GM21515 (cell line): ENCODE measurements around the gene PDE4D.
"Not testable (repeated sequence)": the region's sequence is repeated elsewhere in the genome, so short reads cannot be mapped to it uniquely, and the experiment has no call there.

Experiments
- ATAC-seq: cut with Tn5 transposase; IDR thresholded peaks from one replicate; pipeline ENCODE4 v1.9.1; 2021; ENCODE audit not compliant: unreplicated experiment

Gene PDE4D

DNA sequence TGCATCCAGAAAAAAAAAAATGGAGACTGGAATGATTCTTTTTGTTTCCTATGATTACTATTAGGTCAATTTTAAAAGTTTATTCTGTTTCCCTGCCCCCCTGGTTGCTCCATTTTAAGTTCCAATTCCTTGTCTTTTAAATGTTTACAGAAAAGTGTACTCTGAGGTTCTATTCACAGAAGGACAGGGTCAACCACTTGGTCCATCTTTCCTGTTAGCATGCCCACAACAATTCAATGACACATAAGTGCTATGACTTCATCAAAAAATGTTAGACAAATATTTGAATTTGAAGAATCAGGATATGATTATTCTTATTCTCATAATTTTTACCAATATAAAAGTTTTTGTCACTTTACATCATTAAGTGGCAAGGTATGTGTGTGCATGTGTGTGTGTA lies 123.7 kb downstream of the PDE4D start:
- no peak for ATAC-seq

DNA sequence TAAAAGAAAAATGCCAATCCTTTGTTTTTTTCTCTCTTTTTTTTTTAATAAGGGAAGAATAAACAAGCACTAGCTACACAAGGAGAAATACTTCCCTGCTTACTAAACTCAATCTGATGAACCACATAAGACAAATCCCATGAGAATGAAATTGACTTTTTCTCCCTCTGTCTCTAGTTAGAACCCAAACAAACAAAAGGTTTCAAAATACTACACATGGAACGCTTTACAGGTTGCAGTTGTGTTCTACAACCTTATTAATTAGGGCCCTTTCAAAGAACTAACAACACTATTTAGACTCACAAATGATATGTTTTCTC lies 124.5 kb downstream of the PDE4D start:
- ATAC-seq, result no peak

DNA sequence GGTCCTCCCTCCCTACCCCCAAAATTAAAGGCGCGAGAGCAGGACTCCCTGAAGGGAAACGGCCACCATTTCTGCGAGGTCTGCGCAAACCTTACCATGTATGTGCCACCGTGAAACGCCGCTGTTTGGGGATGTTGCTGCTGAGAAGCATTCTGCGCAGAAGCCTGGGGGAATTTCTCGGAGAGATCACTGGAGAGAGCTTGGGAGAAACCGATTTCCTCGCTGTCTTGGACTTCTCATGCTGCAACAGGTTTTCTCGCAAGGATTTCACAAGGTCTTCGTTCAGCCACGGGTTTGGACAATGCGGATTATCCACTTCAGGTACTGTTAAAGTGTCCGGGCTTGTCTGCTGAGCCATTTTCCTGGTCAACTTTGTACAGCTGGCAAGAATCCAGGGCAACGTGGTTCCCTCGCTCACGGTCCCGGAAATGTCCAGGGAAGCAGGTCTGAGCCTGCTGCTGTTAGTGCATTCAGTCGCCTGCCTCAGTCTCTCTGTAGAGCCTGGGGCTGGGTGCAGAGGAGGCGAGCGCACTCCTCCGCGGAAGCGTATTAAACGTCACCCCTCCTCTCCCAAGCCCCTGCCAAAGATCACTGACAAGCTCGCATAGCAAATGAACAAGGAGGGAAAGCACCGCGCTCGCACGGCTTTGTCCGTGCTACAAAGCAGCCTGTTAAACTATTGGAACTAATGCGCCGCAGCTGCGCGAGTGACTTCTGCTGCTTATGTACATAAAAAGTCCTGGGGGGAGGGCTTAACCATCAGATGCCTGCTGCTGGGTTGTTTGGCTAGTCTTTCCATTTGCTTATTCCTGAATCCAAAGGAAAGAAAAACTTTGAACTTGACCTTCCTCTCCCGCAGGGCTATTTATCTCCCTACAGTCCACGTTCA lies 125.1 kb downstream of the PDE4D start:
- ATAC-seq, result peak; percentile 56

DNA sequence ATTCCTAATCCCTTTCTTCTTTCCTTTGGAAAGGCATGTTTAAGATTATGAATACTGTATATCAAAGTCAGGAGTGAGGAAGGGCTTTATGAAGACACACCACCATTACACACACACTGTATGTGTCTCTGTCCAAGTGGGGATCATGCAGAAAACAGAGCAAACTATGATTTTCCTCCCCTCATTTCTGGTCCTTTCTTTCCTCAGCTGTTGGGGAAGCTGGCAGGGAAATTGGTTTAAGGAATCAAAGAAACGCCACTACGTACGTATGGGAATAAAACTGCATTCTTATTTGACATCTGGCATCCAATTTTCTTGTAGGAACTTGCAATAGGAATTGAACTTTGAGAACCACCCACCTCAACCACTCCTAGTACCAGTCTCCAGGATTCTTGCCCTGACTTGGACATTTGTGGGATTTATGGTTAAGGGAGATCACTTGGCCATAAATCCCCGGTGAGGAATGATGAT lies 125.8 kb downstream of the PDE4D start:
- ATAC-seq, result no peak

DNA sequence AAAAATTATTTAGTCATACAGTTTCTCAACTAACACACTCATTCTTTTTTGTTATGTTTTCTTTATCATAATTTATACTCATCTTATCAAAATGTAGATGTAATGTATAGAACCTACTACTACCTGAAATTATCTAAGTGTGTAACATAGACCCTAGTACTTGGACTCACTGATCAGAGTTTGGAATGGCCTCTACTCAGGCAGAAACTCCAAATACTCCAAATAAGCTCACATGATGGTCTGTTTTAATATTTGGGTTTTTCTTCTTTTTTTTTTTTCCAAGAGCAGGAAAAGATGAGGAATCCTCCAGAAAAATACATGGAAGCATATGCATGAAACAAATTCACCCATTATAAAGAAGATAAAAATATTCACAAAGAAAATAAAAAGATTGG lies 126.3 kb downstream of the PDE4D start:
- ATAC-seq, result no peak

DNA sequence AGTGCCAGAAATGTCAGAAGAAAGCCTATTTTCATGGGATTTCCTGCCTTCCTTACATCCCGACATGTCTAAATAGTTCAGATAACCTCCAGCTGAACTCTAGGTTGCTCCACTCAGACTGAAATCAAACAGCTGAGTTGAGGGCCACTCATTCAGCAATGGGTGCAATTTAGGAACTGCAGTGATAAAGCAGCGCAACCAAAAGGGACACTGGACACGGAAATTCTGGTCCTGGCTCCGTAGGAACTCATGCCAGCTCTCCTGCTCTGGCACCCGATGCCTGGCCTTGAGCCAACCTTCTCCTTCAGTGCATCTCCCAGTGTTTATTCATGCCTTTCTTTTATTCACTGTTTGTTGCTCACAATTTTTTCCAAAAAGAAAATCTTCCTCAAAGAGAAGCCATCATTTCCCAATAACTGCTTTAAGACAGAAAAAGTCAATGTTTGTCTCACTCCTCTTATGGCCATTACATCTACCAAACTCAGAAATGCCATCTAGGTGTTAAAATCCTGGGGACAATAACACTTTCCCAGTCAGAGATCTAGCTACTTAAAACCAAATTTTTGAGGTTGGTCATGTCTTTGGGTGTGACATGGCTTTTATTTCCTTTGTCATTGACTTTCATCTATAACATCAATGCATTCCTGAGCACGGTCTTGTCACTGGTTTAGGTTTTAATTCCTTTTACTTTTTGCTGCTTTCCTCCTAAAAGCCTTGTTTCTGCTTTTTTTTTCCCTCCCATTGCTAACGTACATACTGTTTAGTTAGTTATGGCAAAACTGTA lies 126.9 kb downstream of the PDE4D start:
- no peak for ATAC-seq

DNA sequence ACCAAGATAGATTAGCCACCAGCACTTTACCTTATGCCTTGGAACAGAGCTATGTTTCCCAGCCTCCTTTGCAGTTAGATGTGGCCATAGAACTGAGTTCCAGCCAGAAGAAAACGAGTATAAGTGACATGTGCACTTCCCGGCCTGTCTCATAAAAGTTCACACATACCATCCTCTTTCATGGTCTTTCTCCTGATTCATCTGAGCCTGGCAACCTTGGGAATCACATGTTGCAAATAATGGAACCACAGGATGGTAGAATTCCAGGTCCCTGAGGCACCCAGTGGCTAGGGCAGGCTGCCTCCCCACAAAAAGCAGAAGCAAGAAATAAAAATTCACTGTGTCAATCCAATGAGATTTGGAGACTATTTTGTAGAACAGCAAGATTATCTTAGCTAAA lies 128.1 kb downstream of the PDE4D start:
- no peak for ATAC-seq

DNA sequence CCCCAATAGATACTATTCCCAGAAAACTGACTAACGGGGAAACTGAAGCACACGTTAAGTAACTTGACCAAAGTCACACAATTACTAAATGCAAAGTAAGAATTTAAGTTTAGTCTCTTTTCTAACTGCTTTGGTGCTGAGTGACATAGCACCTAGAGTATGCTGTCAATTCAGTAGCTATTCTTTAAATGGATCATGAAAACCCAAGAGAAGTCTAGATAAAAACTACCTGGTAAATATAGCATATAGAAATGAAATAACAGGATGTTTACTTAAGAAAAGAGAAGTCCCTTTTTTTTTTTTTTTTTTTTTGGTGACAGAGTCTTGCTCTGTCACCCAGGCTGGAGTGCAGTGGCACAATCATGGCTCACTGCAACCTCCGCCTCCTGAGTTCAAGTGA lies 129.2 kb downstream of the PDE4D start:
- no peak for ATAC-seq

DNA sequence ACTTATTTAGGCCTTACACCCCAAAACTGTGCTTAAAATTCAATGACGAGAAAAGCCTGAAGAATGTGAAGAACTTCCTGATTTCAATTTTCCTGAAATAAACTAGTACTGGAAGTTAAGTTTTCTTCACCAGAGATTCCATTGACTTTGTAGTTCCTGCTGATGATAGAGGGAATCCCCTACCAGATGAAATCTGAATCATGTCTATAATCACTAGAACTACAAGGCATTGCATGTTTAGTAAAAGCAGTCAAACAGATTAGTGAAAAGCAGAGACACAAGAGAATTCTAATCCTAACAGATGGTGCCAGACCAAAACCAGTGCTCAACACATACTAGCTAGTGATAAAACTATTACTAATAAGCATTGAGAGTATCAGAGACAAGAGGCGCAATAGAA lies 130.0 kb downstream of the PDE4D start:
- no peak for ATAC-seq

DNA sequence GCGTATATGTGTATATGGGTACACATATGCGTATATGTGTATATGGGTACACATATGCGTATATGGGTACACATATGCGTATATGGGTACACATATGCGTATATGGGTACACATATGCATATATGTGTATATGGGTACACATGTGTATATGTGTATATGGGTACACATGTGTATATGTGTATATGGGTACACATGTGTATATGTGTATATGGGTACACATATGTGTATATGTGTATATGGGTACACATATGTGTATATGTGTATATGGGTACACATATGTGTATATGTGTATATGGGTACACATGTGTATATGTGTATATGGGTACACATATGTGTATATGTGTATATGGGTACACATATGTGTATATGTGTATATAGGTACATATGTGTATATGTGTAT lies 131.3 kb downstream of the PDE4D start:
- ATAC-seq, result not testable (repeated sequence)

DNA sequence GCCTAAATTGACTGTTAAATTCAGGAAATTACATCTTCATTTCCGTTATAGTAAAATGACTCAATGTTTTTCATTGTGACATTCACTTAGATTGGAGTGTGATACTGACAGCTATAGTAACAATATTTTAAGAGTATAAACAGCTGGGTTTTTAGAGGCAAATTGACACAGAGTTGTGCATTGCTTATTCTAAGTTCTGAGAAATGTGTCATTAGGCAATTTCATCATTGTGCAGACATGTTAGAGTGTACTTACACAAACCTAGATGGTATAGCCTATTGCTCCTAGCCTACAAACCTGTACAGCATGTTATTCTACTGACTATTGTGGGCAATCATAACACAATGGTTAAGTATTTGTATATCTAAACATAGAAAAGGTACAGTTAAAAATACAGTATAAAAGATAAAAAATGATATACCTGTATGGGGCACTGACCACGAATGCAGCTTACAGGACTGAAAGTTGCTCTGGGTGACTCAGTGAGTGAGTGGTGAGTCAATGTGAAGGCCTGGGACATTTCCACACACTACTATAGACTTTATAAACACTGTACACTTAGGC lies 132.7 kb downstream of the PDE4D start:
- ATAC-seq, result peak; percentile 68

DNA sequence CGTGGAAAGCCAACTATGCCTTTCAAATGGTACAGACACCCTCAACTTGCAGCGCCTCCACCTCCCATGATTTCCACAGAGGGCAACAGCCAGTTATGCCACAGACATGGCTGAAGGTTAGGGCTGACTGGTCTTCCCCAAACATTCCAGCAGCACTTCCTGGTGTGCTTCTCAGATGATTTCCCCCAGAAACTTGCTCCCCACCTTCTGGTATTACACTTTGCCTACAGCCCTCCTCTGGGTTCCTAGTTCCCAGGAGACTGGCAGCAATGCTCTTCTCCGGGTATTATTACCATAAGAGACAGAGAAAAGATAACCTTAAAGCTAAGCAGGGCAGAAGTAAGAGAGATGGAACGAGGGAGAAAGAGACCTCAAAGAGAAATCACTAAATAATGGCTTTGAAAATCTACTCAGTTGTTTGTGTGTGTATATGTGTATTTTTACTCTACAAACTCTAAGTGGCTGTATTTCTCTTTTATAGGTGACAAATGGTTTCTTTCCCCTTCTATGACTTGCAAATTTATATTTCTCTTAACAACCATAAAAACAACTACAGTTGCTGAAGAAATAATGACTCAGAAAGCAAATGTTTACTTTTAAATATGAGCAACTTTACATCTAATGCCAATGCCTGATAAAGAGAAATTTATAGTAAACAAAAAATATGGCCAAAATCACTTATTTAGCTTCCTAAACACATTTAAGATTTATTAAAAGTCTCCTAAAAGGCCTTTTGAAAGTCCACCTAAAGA lies 133.8 kb downstream of the PDE4D start:
- ATAC-seq, result no peak

DNA sequence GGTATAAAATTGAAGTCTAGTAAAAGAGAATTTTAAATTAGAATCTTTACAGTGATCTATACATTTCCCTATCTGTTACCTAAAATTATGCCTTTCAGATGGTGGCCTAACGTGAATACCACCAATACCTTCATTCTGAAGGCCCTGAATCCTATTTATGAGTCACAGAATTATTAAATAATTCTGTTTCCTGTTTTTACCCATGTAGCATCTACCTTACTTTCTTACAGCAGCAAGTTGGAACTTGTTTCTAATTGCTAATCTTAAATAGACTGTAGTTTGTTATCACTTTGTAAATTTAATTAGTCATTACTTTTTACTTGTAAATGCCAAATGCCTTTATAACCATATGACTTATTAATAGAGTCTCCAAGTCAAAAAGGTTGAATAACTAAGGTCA lies 135.0 kb downstream of the PDE4D start:
- ATAC-seq, result no peak

DNA sequence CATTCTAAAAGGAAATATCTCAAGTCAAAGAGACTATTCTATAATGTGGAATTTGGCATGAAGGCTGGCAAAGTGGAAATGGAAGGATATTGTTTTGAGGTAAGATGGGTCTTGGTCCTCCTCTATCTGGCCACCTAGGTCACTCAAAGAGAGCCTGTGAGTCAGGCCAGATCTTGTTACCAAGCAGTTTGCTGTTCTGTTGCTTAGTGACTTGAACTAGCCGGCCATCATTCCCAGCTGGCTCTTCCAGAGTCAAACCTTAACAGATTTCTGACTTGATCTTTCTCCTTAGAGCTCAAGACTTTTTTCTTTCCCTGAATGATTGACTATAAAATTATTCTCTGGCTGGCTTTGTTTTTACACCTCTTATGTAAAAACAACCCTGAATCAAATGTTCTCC lies 136.1 kb downstream of the PDE4D start:
- ATAC-seq, result no peak

DNA sequence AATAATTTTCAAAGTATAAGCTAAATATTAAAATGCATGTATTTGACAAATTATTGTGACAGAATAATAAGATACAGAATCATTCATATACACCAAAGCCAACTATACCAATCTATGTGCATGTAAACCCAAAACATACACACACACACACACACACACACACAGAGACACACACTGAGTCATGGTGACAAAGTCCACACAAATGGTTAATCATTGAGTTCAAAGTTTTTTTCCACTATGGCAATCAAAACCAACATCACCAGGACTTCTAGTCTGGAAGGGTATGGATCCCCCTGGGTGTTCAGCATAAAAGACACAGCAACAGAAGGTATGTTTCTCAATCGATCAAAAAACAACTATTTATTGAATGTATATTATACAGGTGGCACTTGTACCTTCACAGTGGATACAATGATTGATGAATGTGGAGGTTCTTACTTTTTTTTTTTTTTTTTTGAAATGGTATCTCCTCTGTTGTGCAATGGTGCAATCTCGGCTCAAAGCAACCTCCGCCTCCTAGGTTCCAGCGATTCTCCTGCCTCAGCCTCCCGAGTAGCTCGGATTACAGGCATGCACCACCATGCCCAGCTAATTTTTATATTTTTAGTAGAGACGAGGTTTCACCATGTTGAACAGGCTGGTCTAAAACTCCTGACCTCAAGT lies 137.0 kb downstream of the PDE4D start:
- ATAC-seq, result no peak

DNA sequence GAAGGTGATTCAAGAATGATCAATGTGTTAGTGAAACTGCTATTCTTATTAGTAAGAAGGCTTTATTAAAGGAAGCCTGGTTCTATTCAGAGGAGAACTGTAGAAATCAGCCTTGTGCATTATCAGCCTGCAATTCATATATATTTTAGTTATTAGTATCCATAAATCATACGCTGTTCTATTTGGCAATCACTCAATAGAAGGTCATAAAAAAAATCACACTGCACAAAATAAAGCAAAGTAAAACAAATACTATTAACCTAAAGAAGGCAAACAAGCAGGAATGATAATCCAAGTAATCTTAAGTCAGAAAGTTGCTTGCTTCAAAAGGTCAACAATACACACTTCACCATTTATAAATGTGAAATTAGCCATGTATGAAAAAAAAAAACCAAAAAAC lies 138.1 kb downstream of the PDE4D start:
- ATAC-seq, result no peak

DNA sequence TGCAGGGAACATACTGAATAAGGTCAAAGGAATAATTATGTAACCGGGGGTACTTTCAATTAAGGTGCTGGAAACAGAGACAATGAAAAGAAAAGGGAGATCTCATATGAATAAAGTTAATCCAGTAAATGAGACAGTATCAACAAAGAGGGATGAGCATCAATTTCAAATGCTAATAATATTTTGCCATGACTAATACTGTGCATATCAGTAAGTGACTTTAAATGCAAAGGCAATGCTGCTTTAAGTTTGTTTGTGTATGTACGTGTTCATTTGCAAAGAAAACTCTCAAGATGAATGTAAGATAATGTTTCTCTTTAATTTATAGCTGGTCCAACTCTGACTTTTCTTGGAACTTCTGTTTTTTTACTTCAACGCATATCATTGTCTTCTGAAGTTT lies 139.9 kb downstream of the PDE4D start:
- ATAC-seq, result no peak

DNA sequence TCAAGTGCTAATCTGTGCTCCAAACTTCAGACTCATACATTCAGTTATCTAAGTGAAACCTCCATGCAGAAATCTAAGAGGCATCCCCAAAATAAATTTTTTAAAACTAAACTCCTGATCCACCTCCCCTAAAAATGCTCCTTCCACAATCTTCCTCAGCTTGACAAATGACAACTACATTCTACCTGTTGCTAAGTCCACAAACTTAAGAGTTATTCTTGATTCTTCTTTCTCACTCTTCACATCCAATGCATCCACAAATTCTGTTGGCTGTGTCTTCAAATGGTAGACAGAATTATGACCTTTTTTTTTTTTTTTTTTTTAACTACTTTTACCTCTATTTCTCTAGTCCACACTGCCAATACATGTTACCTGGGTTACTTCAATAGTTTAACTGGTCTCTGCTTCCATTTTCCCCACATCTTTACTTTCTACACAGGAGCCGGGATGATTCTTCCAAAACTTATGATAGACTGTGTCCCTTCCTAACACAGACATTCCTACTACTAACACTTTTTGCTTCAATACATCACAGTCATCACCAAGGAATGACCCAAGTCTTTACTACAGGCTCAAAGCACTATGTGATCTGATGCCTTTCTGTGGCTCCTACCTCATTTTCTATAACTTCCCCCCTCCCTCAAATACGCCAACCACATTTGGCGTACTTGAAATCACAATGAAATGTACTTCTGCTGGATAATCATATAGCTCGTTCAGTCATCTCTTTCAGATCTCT lies 143.6 kb downstream of the PDE4D start:
- no peak for ATAC-seq

DNA sequence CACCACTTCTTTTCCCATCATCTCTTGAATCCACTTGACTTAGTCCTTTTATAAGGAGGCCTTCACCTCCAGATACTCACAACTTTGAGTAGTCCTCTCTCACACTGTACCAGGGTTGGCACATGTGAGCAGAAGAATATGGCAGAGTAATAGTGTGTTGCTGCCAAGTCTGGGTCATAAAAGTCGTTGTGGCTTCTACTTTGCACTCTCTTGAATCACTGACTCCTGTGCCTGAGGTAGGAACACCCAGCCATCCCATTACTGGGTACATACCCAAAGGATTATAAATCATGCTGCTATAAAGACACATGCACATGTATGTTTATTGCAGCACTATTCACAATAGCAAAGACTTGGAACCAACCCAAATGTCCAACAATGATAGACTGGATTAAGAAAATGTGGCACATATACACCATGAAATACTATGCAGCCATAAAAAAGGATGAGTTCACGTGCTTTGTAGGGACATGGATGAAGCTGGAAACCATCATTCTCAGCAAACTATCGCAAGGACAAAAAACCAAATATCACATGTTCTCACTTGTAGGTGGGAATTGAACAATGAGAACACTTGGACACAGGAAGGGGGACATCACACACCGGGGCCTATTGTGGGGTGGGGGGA lies 145.4 kb downstream of the PDE4D start:
- ATAC-seq, result not testable (repeated sequence)
